Panc1 (cell line): Measurements from ENCODE around the gene COQ6.

Experiments used
- TCF7L2 ChIP-seq: IDR thresholded peaks from 2 replicates; pipeline ENCODE4 v1.6.1; 2011; ENCODE audit warnings: mild to moderate bottlenecking, low read depth, low read length, inconsistent platforms
- TF ChIP-seq, protein P1 (sequence below): fragments of 450-650 bp; IDR thresholded peaks from 2 replicates; pipeline ENCODE4 v1.5.1; 2017; ENCODE audit warnings: mild to moderate bottlenecking

DNA sequence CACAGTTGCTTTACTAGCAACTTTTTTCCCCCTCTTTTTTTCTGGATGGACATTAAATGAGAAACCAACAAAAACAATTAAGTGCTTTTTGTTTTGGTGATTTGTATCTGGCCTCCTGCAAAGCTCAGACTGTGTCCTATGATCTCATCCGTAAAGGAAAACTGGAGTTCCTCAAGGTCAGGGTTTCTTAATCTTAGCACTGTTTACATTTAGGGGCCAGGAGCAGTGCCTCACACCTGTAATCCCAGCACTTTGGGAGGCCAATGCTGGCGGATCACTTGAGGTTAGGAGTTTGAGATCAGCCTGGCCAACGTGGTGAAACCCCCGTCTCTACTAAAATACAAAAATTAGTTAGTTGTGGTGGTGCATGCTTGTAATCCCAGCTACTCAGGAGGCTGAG lies 41.0 kb downstream of the COQ6 start:
- no peak for TF ChIP-seq TCF7L2
- TF ChIP-seq, protein P1, sequence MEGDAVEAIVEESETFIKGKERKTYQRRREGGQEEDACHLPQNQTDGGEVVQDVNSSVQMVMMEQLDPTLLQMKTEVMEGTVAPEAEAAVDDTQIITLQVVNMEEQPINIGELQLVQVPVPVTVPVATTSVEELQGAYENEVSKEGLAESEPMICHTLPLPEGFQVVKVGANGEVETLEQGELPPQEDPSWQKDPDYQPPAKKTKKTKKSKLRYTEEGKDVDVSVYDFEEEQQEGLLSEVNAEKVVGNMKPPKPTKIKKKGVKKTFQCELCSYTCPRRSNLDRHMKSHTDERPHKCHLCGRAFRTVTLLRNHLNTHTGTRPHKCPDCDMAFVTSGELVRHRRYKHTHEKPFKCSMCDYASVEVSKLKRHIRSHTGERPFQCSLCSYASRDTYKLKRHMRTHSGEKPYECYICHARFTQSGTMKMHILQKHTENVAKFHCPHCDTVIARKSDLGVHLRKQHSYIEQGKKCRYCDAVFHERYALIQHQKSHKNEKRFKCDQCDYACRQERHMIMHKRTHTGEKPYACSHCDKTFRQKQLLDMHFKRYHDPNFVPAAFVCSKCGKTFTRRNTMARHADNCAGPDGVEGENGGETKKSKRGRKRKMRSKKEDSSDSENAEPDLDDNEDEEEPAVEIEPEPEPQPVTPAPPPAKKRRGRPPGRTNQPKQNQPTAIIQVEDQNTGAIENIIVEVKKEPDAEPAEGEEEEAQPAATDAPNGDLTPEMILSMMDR, result no peak
